Left renal cortex interstitium (tissue), 4 donors: Measurements from ENCODE around the gene MPZL3. TPM values are rescaled to one million over a fixed set of nuclear protein-coding genes. Genes with fewer than 3 reads are reported as not detected.
A peak's percentile ranks its signal among the peaks of the same experiment; 100 is the strongest.
"Not testable (repeated sequence)": the region's sequence is repeated elsewhere in the genome, so short reads cannot be mapped to it uniquely, and the experiment has no call there.

Source experiments
- DNase-seq, 4 donors: peaks; one replicate each; pipeline ENCODE4 v3.0.0-alpha.2; 2013; ENCODE audit warnings: low read depth in 4 of 4, low spot score in 2 of 4, missing footprints in 1 of 4
- polyA plus RNA-seq, 4 donors: library from polyadenylated mRNA; unstranded; fragments of 120-200 nt; gene quantifications; one replicate each; pipeline ENCODE4 v1.2.1, GENCODE V29; 2013; ENCODE audit not compliant: insufficient read length in 4 of 4

MPZL3 gene
- polyA plus RNA-seq, 4 donors: 4.2 to 6.9 (median 5.2) TPM

DNA sequence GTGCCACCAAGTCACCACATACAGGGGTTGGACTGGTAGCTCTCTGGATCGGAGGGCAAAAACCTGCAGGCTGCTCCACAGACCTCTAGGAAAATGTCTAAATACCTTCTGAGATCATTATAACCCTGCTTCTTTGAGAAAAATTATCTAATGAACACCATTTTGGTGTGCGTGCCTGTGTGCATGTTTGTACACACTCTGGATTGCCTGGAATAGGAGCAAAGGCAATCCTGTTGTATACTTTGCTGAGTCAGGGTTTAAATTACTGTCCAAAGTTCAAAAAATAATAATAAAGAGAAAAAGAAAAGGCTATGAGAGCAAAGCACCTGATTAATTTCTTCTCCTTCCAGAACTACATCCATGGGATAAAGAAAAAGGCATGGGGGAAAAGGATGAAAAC, 38.4 kb downstream of the MPZL3 start:
- DNase-seq: no peak

GRCh38 chr11:118213201-118213600, 39.0 kb downstream of the MPZL3 start:
- DNase-seq: no peak

DNA sequence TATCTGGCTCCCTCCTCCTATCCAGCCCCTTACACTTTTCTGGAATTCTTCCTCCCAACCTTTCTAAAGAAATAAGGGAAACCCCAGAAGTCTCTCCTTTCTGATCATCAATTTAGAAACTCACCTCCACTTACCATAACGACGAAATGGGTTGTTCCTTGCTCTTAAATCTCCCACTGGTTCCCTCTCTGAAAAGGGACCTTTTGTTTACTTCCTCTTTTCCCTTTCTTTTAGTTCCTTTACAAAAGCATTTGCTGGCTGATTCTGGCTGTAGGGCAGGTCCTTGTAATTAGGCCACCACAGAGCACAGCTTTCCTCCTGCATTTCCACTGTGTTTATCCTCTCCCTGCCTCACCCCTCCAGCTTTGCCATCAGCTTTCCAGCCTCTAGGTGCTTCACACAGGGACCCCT, 39.4 kb downstream of the MPZL3 start:
- no peak for DNase-seq

GRCh38 chr11:118212131-118212725, 39.9 kb downstream of the MPZL3 start:
- no peak for DNase-seq

DNA sequence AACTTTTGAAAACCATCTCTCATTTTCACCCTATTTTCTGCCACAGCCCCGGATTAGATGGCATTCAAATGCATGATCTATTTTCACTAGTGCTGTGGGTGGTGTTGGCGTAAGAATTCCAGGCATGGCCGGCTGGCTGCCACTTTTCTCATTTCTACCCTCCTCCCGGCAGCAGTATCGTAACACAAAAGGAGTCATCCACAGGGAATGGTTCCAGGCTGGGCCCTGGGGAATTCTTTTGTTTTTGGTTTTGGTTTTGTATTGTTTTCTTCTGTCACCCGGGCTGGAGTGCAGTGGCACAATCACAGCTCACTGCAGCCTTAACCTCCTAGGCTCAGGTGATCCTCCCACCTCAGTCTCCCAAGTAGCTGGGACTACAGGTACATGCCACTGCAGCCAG, 41.2 kb downstream of the MPZL3 start:
- DNase-seq: no peak

- no peak for DNase-seq
These were observed 41.8 kb downstream of the MPZL3 start for GRCh38 chr11:118210323-118210722.

DNA sequence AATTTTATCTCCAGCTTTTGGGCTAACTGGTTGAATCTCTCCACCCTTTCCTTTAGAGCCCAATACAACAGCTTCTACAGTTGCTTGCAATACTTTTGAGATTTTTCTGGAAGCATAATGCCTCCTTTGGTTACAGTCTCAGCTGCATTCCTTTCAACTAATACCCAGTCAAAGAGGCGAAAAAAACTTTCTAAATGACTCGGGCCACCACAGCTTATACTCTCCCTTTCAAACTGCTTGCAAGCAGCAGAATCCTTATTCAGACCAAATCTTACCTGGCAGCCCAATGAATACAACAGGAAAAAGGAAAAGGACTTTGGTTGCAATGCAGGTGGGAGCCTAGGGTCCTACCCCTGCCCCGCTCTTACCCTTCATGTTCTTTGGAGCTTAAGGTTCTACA, 43.1 kb downstream of the MPZL3 start:
- DNase-seq: no peak

DNA sequence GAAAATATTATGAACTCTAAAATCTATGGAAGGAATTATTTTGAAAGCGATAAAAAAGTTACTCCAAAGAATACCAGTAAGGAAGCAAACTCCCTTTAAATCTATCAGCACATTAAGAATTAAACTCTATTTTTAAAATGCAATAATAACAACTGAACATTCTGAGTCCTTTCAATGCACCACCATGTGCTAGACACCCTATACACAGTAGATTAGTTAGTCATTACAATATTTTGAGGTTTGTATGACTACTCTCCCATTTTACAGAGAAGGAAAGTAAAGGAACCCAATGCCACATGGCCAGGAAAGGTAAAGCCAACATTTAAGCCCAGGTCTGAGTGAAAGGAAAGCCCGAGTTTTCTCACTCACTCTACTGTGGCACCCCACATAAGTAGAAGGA, 45.1 kb downstream of the MPZL3 start:
- no peak for DNase-seq

DNA sequence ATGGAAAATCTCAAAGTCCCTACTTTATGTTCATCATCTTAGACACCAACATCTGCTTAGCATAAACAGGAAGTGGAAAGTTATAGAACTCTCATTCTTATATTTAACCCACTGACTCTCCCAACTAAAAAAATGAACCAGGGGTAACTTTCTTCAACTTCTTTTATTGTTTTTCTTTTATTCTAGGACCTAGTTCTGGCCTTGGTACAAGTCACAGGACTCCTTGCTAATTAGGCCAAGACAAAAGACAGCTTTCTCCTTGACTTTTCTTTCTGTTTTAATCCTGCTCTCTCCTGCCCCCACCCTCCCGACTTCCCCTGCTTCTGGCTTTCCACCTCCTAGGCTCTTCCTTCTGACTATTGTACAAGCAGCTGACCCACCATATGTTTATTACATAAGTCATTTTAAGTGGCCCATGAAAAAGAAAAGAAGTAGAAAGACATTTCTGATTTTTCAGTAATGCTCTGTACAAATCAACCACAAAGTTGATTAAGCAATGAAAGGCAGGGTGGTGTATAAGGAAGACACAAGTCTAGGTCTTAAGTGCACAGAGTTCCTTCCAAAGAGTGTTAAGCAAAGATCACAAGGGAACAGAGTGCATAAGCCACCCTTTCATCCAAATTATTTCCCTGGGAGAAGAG, 45.7 kb downstream of the MPZL3 start:
- peak in 1 of 4 donors; percentile 26 for DNase-seq

GRCh38 chr11:118205606-118206378, 46.4 kb downstream of the MPZL3 start:
- DNase-seq: no peak

GRCh38 chr11:118202599-118203422, 49.4 kb downstream of the MPZL3 start:
- DNase-seq: no peak

DNA sequence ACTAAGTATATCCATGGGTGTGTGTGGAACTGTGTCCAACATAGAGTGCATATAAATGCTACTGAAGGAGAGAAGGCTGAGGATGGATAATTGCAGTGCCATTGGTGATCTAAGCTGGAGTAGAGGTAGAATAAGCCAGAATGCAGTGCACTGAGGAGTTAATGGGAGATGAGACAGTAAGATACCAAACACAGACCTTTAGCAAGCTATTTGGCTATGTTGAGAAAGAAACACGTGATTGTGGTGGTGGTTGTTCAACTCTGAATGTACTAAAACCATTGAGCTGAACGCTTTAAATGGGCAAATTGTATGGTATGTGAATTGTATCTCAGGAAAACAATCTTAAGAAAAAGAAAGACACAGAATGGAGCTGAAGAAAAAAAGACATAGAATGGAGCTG, 50.2 kb downstream of the MPZL3 start:
- no peak for DNase-seq

- no peak for DNase-seq
These were observed 51.1 kb downstream of the MPZL3 start for GRCh38 chr11:118200901-118201680.

GRCh38 chr11:118200497-118200896, 51.7 kb downstream of the MPZL3 start:
- DNase-seq: no peak

GRCh38 chr11:118199135-118199534, 53.0 kb downstream of the MPZL3 start:
- DNase-seq: no peak

GRCh38 chr11:118198370-118198769, 53.8 kb downstream of the MPZL3 start:
- DNase-seq: peak in 2 of 4 donors; percentile 41 to 54

GRCh38 chr11:118194835-118195627, 57.1 kb downstream of the MPZL3 start:
- peak in 1 of 4 donors; percentile 44 for DNase-seq

DNA sequence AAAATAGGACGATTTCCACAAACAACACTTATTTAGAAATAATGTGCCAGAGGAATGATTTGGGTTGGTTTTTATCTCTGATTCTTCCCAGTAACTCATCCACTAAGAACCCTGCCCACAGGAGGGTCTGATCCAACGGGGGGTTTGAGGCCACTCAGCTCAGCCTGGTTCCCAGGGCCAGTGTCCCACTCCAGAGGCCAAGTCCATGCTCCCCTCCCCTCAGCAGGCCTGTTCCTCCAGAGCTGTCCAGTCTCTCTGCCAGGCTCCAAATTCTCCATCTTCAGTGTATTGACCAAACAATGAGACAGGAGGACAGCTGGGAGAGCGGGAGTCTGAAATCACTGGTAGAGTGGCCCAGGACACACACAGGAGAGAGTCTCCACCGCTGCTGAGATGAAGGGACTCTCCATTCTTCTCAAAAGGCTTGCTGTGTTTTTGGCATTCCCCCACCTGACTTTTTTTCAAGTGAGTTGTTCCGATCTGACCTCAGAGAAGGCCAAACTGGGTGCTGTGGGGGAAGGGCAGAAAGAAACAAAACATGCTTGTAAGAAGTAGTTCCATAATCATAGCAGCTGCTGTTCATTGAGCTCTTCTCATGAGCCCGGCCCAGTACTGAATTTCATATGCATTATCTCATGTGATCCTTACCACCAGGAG, 58.1 kb downstream of the MPZL3 start:
- DNase-seq: no peak

- DNase-seq: not testable (repeated sequence)
These were observed 59.3 kb downstream of the MPZL3 start for GRCh38 chr11:118192817-118193216.
